Measurements from ENCODE around the gene CENPA.
"Not testable (repeated sequence)": the region's sequence is repeated elsewhere in the genome, so short reads cannot be mapped to it uniquely, and the experiment has no call there.

The CENPA gene

DNA sequence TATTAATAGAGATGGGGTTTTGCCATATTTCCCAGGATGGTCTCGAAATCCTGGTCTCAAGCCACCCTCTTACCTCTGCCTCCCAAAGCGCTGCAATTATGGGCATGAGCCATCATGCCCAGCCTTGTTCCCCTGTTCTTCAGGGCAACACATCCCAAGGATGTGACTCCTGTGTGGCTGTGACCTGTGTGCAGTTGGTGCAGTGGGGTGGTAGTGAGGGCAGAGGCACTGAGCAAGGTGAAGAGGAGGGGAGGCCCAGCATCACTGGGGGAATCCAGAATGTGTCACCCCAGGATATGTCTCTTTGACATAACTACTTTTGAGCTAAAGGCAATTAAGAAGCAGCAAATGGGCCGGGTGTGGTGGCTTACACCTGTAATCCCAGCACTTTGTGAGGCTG lies 23.4 kb downstream of the CENPA start:
- no peak for DNase-seq (ENCODE audit: low read depth)
- TF ChIP-seq POLR2A (IDR thresholded peaks at IDR 0.05; ENCODE audit: extremely low read depth, insufficient read length) (no peak), MYC (IDR thresholded peaks at IDR 0.05; ENCODE audit: low read depth, low read length) (no peak)
- TF ChIP-seq, protein P1, sequence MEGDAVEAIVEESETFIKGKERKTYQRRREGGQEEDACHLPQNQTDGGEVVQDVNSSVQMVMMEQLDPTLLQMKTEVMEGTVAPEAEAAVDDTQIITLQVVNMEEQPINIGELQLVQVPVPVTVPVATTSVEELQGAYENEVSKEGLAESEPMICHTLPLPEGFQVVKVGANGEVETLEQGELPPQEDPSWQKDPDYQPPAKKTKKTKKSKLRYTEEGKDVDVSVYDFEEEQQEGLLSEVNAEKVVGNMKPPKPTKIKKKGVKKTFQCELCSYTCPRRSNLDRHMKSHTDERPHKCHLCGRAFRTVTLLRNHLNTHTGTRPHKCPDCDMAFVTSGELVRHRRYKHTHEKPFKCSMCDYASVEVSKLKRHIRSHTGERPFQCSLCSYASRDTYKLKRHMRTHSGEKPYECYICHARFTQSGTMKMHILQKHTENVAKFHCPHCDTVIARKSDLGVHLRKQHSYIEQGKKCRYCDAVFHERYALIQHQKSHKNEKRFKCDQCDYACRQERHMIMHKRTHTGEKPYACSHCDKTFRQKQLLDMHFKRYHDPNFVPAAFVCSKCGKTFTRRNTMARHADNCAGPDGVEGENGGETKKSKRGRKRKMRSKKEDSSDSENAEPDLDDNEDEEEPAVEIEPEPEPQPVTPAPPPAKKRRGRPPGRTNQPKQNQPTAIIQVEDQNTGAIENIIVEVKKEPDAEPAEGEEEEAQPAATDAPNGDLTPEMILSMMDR (IDR thresholded peaks at IDR 0.05; ENCODE audit: low read depth, low read length) = no peak
- TF ChIP-seq, protein P2, sequence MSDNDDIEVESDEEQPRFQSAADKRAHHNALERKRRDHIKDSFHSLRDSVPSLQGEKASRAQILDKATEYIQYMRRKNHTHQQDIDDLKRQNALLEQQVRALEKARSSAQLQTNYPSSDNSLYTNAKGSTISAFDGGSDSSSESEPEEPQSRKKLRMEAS (IDR thresholded peaks at IDR 0.05; ENCODE audit: low read depth, low read length) = no peak
- H3K4me3 ChIP-seq (ENCODE audit: low read depth, low read length) = no peak overlapping the region

DNA sequence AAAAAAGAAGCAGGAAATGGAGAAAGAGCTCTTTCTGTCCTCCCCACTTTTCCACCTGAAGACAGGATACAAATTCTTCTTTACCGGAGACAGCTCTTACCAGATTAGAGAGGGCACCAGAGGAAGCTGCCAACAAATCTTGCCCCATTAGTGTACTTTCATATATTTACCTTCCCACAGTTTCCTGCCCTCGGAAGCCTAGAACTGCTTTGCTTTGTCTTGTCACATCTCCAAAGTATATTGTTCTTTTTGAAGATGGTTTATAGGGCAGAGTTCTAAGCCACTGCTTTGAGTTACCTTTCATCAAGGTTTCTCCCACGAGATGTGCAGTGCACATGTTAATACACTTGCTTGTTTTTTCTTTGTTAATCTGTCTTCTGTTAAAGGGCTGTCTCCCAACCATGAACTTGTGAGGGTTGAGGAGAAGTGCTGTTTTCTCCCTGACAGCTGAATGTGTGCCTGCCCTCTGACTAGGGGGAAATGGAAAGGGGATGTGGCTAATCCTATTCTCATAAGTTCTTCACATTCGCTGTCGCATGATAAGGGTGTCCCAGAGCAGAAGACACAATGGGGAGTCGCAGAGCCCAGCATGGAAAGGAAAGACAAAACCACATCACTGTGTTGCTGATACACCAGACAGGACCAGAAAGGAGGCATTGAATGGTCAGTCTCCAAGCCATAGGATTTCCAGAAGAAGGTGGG lies 24.2 kb downstream of the CENPA start:
- no peak overlapping the region for H3K4me3 ChIP-seq (ENCODE audit: low read depth, low read length)
- DNase-seq (ENCODE audit: low read depth) = peak; percentile 58
- TF ChIP-seq, protein P1 (IDR thresholded peaks at IDR 0.05; ENCODE audit: low read depth, low read length) = no peak
- TF ChIP-seq POLR2A (IDR thresholded peaks at IDR 0.05; ENCODE audit: extremely low read depth, insufficient read length) (no peak), MYC (IDR thresholded peaks at IDR 0.05; ENCODE audit: low read depth, low read length) (0 out of 2 replicates have a peak, but pooled peaks have one; percentile 19)
- TF ChIP-seq, protein P2 (IDR thresholded peaks at IDR 0.05; ENCODE audit: low read depth, low read length) = peak; percentile 20; the same call in 1 of the 2 replicates

DNA sequence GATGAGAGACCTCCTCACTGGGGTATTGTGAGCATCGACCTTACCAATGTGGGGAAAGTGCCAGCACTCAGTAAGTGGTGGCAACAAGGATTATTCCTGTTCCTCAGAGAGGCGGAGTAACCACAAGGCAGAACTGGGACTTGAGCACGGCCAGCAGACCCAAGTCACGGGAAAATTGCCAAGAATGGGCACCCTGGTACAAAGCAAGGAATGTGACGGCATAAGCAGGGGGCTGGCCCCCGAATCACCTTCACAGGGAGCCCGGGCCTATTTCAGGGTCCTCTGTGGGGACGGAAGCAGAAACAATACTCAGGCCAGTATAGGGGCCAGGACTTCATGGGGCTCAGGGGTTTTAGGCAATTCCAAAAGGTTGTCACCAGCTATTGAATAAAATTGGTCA lies 25.4 kb downstream of the CENPA start:
- no peak for DNase-seq (ENCODE audit: low read depth)
- H3K4me3 ChIP-seq (ENCODE audit: low read depth, low read length) = no peak overlapping the region
- TF ChIP-seq, protein P1 (IDR thresholded peaks at IDR 0.05; ENCODE audit: low read depth, low read length) = no peak
- TF ChIP-seq MYC (IDR thresholded peaks at IDR 0.05; ENCODE audit: low read depth, low read length) (no peak), POLR2A (IDR thresholded peaks at IDR 0.05; ENCODE audit: extremely low read depth, insufficient read length) (no peak)
- TF ChIP-seq, protein P2 (IDR thresholded peaks at IDR 0.05; ENCODE audit: low read depth, low read length) = no peak

DNA sequence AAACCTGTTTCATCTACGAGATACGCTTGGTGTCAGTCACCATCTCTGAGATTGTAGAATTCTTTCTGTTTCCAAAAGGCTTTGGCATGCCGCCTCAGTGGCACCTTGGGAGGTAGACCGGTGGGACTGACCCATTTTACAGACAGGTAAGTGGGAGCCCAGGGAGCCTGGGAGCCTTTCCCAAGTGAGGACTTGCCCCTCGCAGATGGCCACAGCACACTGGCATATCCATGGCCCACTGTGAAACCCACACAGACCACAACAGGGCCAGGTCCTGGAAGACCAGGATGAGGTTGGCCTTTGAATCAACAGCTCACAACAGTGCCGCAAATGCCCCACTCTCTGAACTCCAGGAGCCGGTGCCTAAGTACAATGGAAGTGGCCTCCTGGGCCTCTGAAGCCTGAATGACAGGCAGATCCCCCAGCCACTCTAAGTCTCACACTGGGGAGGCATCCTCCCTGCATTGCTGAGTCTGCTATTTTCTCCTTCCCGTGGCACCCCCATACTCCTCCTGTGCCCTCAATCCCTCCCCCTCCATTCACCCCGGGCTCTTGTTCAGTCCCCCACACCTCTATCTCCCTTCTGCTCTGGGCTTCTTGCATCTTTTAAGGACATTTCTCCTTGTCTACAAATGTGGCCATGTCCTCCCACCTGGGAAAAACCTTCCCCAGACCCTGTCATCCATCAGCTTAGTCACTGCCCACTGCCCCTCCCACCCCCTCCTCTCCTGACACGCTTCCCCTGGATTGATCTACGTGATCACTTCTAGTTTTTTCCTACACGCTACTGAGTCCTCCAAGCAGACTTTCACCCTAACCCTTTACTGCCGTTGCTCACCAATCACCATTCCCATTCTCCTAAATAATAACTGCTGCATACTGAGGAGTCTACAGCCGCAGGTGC lies 26.2 kb downstream of the CENPA start:
- H3K4me3 ChIP-seq (ENCODE audit: low read depth, low read length) = no peak overlapping the region
- no peak for DNase-seq (ENCODE audit: low read depth)
- TF ChIP-seq POLR2A (IDR thresholded peaks at IDR 0.05; ENCODE audit: extremely low read depth, insufficient read length) (no peak), MYC (IDR thresholded peaks at IDR 0.05; ENCODE audit: low read depth, low read length) (no peak)
- TF ChIP-seq, protein P2 (IDR thresholded peaks at IDR 0.05; ENCODE audit: low read depth, low read length) = no peak
- TF ChIP-seq, protein P1 (IDR thresholded peaks at IDR 0.05; ENCODE audit: low read depth, low read length) = no peak

DNA sequence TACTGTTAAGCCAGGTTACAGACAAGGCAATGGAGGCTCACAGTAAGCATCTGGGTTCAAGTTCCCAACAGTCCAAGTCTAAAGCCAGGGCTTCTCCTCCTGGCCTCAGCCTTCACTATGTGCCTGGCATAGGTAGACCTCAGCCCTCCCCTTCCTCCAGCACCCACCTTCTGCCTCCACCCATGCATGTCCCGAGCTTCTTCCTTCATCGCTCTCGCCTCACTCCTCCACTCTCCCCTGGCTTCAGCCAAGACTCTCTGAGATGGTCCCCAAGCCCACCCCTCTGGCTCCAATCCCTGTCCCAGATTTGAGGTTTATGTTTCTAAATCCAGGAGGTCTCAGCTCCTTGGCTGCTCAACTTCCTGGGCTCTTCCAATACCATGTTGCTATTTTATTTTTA lies 26.9 kb downstream of the CENPA start:
- DNase-seq (ENCODE audit: low read depth) = no peak
- TF ChIP-seq MYC (IDR thresholded peaks at IDR 0.05; ENCODE audit: low read depth, low read length) = no peak
- TF ChIP-seq, protein P1 (IDR thresholded peaks at IDR 0.05; ENCODE audit: low read depth, low read length) = no peak
- TF ChIP-seq, protein P2 (IDR thresholded peaks at IDR 0.05; ENCODE audit: low read depth, low read length) = no peak
- TF ChIP-seq POLR2A (IDR thresholded peaks at IDR 0.05; ENCODE audit: extremely low read depth, insufficient read length) = no peak
- H3K4me3 ChIP-seq (ENCODE audit: low read depth, low read length) = no peak overlapping the region

DNA sequence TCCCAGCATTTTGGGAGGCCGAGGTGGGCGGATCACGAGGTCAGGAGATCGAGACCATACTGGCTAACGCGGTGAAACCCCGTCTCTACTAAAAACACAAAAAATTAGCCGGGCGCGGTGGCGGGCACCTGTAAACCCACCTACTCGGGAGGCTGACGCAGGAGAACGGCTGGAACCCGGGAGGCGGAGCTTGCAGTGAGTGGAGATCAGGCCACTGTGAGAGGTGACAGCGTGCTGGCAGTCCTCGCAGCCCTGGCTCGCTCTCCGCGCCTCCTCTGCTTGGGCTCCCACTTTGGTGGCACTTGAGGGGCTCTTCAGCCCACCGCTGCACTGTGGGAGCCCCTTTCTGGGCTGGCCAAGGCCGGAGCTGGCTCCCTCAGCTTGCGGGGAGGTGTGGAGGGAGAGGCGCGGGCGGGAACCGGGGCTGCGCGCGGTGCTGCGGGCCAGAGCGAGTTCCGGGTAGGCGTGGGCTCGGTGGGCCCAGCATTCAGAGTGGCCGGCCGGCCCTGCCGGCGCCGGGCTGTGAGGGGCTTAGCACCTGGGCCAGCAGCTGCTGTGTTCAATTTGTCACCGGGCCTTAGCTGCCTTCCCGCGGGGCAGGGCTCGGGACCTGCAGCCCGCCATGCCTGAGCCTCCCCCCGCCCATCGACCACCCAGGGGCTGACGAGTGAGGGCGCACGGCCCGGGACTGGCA lies 28.4 kb downstream of the CENPA start:
- DNase-seq (ENCODE audit: low read depth); H3K4me3 ChIP-seq (ENCODE audit: low read depth, low read length): not testable (repeated sequence)

All from NB4 (cell line).